AG10803 (cell line): ENCODE measurements around the gene SEMA3E.
A peak's percentile ranks its signal among the peaks of the same experiment; 100 is the strongest.

Experiments used
- DNase-seq: peaks from one replicate; pipeline ENCODE4 v3.0.0; 2010; ENCODE audit warnings: low read depth
- H3K4me3 ChIP-seq: 2 replicates; pipeline ENCODE4 v1.5.1; 2011; ENCODE audit warnings: mild to moderate bottlenecking, low read length, control low read depth
- TF ChIP-seq, protein P1 (sequence below): conservative IDR thresholded peaks from 2 replicates; pipeline ENCODE4 v1.5.1; 2011; ENCODE audit warnings: mild to moderate bottlenecking, low read length, control low read depth, inconsistent platforms

The SEMA3E gene

GRCh38 chr7:83478616-83479015, 170.3 kb downstream of the SEMA3E start:
- DNase-seq: no peak
- TF ChIP-seq, protein P1, sequence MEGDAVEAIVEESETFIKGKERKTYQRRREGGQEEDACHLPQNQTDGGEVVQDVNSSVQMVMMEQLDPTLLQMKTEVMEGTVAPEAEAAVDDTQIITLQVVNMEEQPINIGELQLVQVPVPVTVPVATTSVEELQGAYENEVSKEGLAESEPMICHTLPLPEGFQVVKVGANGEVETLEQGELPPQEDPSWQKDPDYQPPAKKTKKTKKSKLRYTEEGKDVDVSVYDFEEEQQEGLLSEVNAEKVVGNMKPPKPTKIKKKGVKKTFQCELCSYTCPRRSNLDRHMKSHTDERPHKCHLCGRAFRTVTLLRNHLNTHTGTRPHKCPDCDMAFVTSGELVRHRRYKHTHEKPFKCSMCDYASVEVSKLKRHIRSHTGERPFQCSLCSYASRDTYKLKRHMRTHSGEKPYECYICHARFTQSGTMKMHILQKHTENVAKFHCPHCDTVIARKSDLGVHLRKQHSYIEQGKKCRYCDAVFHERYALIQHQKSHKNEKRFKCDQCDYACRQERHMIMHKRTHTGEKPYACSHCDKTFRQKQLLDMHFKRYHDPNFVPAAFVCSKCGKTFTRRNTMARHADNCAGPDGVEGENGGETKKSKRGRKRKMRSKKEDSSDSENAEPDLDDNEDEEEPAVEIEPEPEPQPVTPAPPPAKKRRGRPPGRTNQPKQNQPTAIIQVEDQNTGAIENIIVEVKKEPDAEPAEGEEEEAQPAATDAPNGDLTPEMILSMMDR: no peak

GRCh38 chr7:83476511-83477050, 172.4 kb downstream of the SEMA3E start:
- no peak for DNase-seq
- TF ChIP-seq, protein P1: no peak
- H3K4me3 ChIP-seq: no peak overlapping the region

More at GRCh38 chr7:83478616-83479015, 170.3 kb downstream of the SEMA3E start:
- no peak overlapping the region for H3K4me3 ChIP-seq

GRCh38 chr7:83475420-83475819, 173.5 kb downstream of the SEMA3E start:
- TF ChIP-seq, protein P1: no peak
- H3K4me3 ChIP-seq: no peak overlapping the region
- DNase-seq: no peak

- TF ChIP-seq, protein P1: no peak
- no peak for DNase-seq
- no peak overlapping the region for H3K4me3 ChIP-seq
Measured at GRCh38 chr7:83472376-83472775, 176.6 kb downstream of the SEMA3E start.

GRCh38 chr7:83469491-83469890, 179.4 kb downstream of the SEMA3E start:
- H3K4me3 ChIP-seq: no peak overlapping the region
- no peak for DNase-seq
- TF ChIP-seq, protein P1: no peak

GRCh38 chr7:83469076-83469475, 179.9 kb downstream of the SEMA3E start:
- TF ChIP-seq, protein P1: no peak
- peak; percentile 43 for DNase-seq
- no peak overlapping the region for H3K4me3 ChIP-seq

DNA sequence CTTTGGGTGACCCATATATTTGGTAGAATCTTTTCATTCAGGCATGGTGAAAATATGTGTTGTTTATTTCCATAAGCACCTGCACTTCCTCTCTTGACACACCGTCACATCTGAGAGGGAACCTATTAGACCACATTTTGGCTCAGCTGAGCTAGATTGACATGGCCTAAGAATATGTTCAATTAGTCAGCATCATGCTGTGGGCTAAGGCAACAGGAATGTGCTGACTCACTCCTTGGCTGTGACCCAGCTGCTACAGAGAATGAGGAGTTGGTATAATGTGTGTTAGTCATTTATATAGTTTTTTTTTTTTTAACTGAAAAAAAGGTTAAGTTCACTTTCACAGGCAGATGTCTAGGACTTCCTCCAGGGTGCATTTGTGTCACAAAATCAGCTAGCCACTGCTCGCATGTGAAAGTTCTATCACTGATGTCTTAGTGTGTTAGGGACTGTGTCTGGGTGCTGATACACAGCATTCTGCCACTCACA, 180.6 kb downstream of the SEMA3E start:
- peak; percentile 97 for DNase-seq
- H3K4me3 ChIP-seq: no peak overlapping the region
- TF ChIP-seq, protein P1: no peak; the same call in 1 of the 2 replicates
